HCT116 (cell line): Measurements from ENCODE around the gene RBM47. TPM values are rescaled to one million over a fixed set of nuclear protein-coding genes. Genes with fewer than 3 reads are reported as not detected.

Source experiments
- ATAC-seq: fragments of 200-7000 bp; cut with Tn5 transposase; 2 replicates; pipeline ENCODE4 v1.9.1; 2020; ENCODE audit warnings: mild to moderate bottlenecking, moderate library complexity
- BruUV-seq: library from RNA; stranded (reverse); fragments of 400-500 nt; replicated peaks from 2 replicates; lab custom pipeline; 2021; lab: Mats Ljungman, UMichigan
- CTCF ChIA-PET: fragments of 300-600 bp; sonication (Branson Sonifier 250); formaldehyde crosslinking; loops from one replicate; lab custom pipeline; 2021; ENCODE audit warnings: antibody characterized with exemption; lab: Charles Lee
- POLR2A ChIA-PET: fragments of 300-600, 350-600 bp; sonication (Branson Sonifier 250); formaldehyde crosslinking; loops from one replicate; lab custom pipeline; 2021; ENCODE audit warnings: antibody characterized with exemption; lab: Charles Lee
- RAD21 ChIA-PET, 2 experiments: fragments of 300-600 bp; sonication (Branson Sonifier 250); formaldehyde crosslinking; loops; one replicate each; lab custom pipeline; 2023; ENCODE audit warnings: low total read pairs in 2 of 2; ENCODE audit not compliant: uncharacterized antibody in 2 of 2, unreplicated experiment in 2 of 2, low non-redundant PET in 1 of 2; lab: Charles Lee
- DNase-seq: peaks from one replicate; pipeline ENCODE4 v3.0.0-alpha.2; 2010; ENCODE audit warnings: low read depth, low spot score
- H2AFZ ChIP-seq: fragments of 200-600 bp; shearing (Covaris generic), sonication (generic); 2 replicates; pipeline ENCODE4 v1.6.1; 2017; ENCODE audit warnings: low read depth, mixed run types, mixed read lengths, antibody characterized with exemption, low read length; ENCODE audit not compliant: poor library complexity, severe bottlenecking
- H3K27ac ChIP-seq: 2 replicates; pipeline ENCODE4 v1.5.1; 2012; ENCODE audit warnings: low read depth, low read length
- H3K27me3 ChIP-seq: fragments of 200-600 bp; sonication (generic); 2 replicates; pipeline ENCODE4 v1.6.1; 2016; ENCODE audit warnings: mixed run types, low read length, mixed read lengths; ENCODE audit not compliant: insufficient read depth
- H3K36me3 ChIP-seq, 2 experiments: fragments of 200-500 bp in 1 of 2; fragments of 200-600 bp in 1 of 2; sonication (Bioruptor generic) in 1 of 2; sonication (generic) in 1 of 2; 2 replicates each; pipeline versions ENCODE4 v1.5.1 to v1.6.1; 2014 to 2016; ENCODE audit warnings: low read length in 2 of 2, inconsistent platforms in 1 of 2, mixed read lengths in 1 of 2, mixed run types in 1 of 2; ENCODE audit not compliant: insufficient read depth in 2 of 2, control insufficient read depth in 1 of 2
- H3K4me1 ChIP-seq, 2 experiments: fragments of 200-600 bp in 1 of 2; sonication (generic) in 1 of 2; 2 replicates each; pipeline versions ENCODE4 v1.5.1 to v1.6.1; 2012 to 2017; ENCODE audit warnings: low read length in 2 of 2, inconsistent platforms in 1 of 2, mild to moderate bottlenecking in 1 of 2, mixed read lengths in 1 of 2, mixed run types in 1 of 2, moderate library complexity in 1 of 2; ENCODE audit not compliant: insufficient read depth in 2 of 2, control insufficient read depth in 1 of 2
- H3K4me2 ChIP-seq: fragments of 200-600 bp; sonication (generic); 2 replicates; pipeline ENCODE4 v1.6.1; 2017; ENCODE audit warnings: mixed run types, low read length, mixed read lengths
- H3K4me3 ChIP-seq, 2 experiments: fragments of 200-600 bp in 1 of 2; sonication (generic) in 1 of 2; replicated peaks in 1 of 2; 2 replicates each; pipeline ENCODE4 v1.5.1; 2011 to 2016; ENCODE audit warnings: low read length in 2 of 2, control low read depth in 1 of 2, low read depth in 1 of 2, mild to moderate bottlenecking in 1 of 2, mixed read lengths in 1 of 2, mixed run types in 1 of 2
- H3K79me2 ChIP-seq: fragments of 200-600 bp; sonication (generic); 2 replicates; pipeline ENCODE4 v1.6.1; 2017; ENCODE audit warnings: mild to moderate bottlenecking, mixed run types, low read length, moderate library complexity, mixed read lengths; ENCODE audit not compliant: insufficient read depth
- H3K9ac ChIP-seq: fragments of 200-600 bp; sonication (generic); 2 replicates; pipeline ENCODE4 v1.6.1; 2016; ENCODE audit warnings: low read length, mixed read lengths
- H3K9me2 ChIP-seq: fragments of 200-600 bp; sonication (generic), shearing (Covaris generic); 2 replicates; pipeline ENCODE4 v1.6.1; 2017; ENCODE audit warnings: mixed run types, mild to moderate bottlenecking, moderate library complexity; ENCODE audit not compliant: insufficient read depth
- H3K9me3 ChIP-seq, 2 experiments: fragments of 200-500 bp in 1 of 2; fragments of 200-600 bp in 1 of 2; sonication (Bioruptor generic) in 1 of 2; sonication (generic) in 1 of 2; 2 replicates each; pipeline ENCODE4 v1.6.1; 2014 to 2017; ENCODE audit warnings: low read length in 2 of 2, mixed read lengths in 2 of 2, inconsistent platforms in 1 of 2, low read depth in 1 of 2, mild to moderate bottlenecking in 1 of 2, mixed run types in 1 of 2, moderate library complexity in 1 of 2; ENCODE audit not compliant: control insufficient read depth in 1 of 2, insufficient read depth in 1 of 2
- H4K20me1 ChIP-seq: fragments of 200-600 bp; sonication (generic), shearing (Covaris generic); 2 replicates; pipeline ENCODE4 v1.6.1; 2017; ENCODE audit warnings: mixed run types, mild to moderate bottlenecking, moderate library complexity; ENCODE audit not compliant: insufficient read depth
- ATF3 ChIP-seq: IDR thresholded peaks from 2 replicates; pipeline ENCODE4 v1.6.1; 2012
- CBX3 ChIP-seq: IDR thresholded peaks from 2 replicates; pipeline ENCODE4 v1.6.1; 2012; ENCODE audit warnings: low read depth
- CEBPB ChIP-seq: IDR thresholded peaks from 2 replicates; pipeline ENCODE4 v1.6.1; 2012; ENCODE audit warnings: low read depth
- CTCF ChIP-seq, 3 experiments: fragments of 200-600 bp in 1 of 3; sonication (generic) in 1 of 3; IDR thresholded peaks in 2 of 3; conservative IDR thresholded peaks in 1 of 3; 2 replicates each; pipeline ENCODE4 v1.5.1; 2012 to 2017; ENCODE audit warnings: low read depth in 2 of 3, low read length in 2 of 3, antibody characterized with exemption in 1 of 3, borderline replicate concordance in 1 of 3, control low read depth in 1 of 3, mild to moderate bottlenecking in 1 of 3, mixed read lengths in 1 of 3, mixed run types in 1 of 3, moderate library complexity in 1 of 3; ENCODE audit not compliant: insufficient read depth in 1 of 3
- ELF1 ChIP-seq: IDR thresholded peaks from 2 replicates; pipeline ENCODE4 v1.6.1; 2012; ENCODE audit warnings: low read depth, borderline replicate concordance
- EZH2phosphoT487 ChIP-seq: fragments of 200-600 bp; IDR thresholded peaks from 2 replicates; pipeline ENCODE4 v1.6.1; 2018; ENCODE audit warnings: antibody characterized with exemption, borderline replicate concordance
- JUND ChIP-seq: IDR thresholded peaks from 2 replicates; pipeline ENCODE4 v1.6.1; 2012
- POLR2A ChIP-seq: IDR thresholded peaks from 2 replicates; pipeline ENCODE4 v1.7.0; 2011; ENCODE audit warnings: borderline replicate concordance; ENCODE audit not compliant: insufficient read depth, insufficient read length; ENCODE audit errors: extremely low read depth
- POLR2AphosphoS5 ChIP-seq: IDR thresholded peaks from 2 replicates; pipeline ENCODE4 v1.6.1; 2011; ENCODE audit warnings: mild to moderate bottlenecking, low read depth, low read length, moderate library complexity
- RAD21 ChIP-seq: IDR thresholded peaks from 2 replicates; pipeline ENCODE4 v1.6.1; 2012; ENCODE audit warnings: low read depth, mild to moderate bottlenecking
- REST ChIP-seq: IDR thresholded peaks from 2 replicates; pipeline ENCODE4 v1.6.1; 2012; ENCODE audit warnings: low read depth
- SP1 ChIP-seq: IDR thresholded peaks from 2 replicates; pipeline ENCODE4 v1.6.1; 2012; ENCODE audit warnings: low read depth
- SRF ChIP-seq: IDR thresholded peaks from 2 replicates; pipeline ENCODE4 v1.6.1; 2012; ENCODE audit warnings: low read depth
- TCF7L2 ChIP-seq: IDR thresholded peaks from 2 replicates; pipeline ENCODE4 v1.7.0; 2011; ENCODE audit warnings: borderline replicate concordance, inconsistent platforms; ENCODE audit not compliant: insufficient read depth, insufficient read length; ENCODE audit errors: extremely low read depth
- YY1 ChIP-seq: IDR thresholded peaks from 2 replicates; pipeline ENCODE4 v1.6.1; 2011; ENCODE audit warnings: low read length, low read depth, moderate library complexity, mild to moderate bottlenecking; ENCODE audit not compliant: insufficient replicate concordance; ENCODE audit errors: extremely low read depth
- ZFX ChIP-seq: fragments of 450-650 bp; IDR thresholded peaks from 2 replicates; pipeline ENCODE4 v1.6.1; 2017
- ZNF274 ChIP-seq: fragments of 200-500 bp; sonication (Bioruptor generic); IDR thresholded peaks from 2 replicates; pipeline ENCODE4 v1.6.1; 2014; ENCODE audit warnings: mild to moderate bottlenecking, low read depth, low read length, inconsistent platforms
- intact Hi-C: fragments of 100-400 bp; cut with micrococcal nuclease; formaldehyde crosslinking; loops from 2 replicates; pipeline ENCODE4 v1.10.0; 2022
- total RNA-seq: library from RNA; stranded (reverse); gene quantifications from one replicate; pipeline ENCODE4 v1.2.1, GENCODE V29; 2021; ENCODE audit not compliant: unreplicated experiment

The RBM47 gene
- total RNA-seq, 1 experiment from 2014 or later, result 22.2 TPM

GRCh38 chr4:40672528-40673522, 43.2 kb upstream of the RBM47 start:
- Histone ChIP-seq H3K27ac (peak overlapping the region; percentile 54), H4K20me1 (no peaks in the 10 kb centered on the region)
- CTCF ChIA-PET, result no interaction called here
- TF ChIP-seq TCF7L2 (no peak), ELF1 (no peak), ZNF274 (no peak), CTCF (IDR thresholded peaks at IDR 0.05 in 2 of 3, conservative IDR thresholded peaks at IDR 0.05 in 1 of 3; ENCODE audit: borderline replicate concordance in 1 of 3, insufficient read depth in 1 of 3, low read depth in 2 of 3, low read length in 2 of 3) (no peak), EZH2phosphoT487 (no peak), SRF (0 out of 2 replicates have a peak, but pooled peaks have one; percentile 27), JUND (peak; percentile 76), RAD21 (no peak), SP1 (peak; percentile 72), ZFX (peak; percentile 58), REST (no peak), POLR2A (no peak), YY1 (no peak), CEBPB (no peak; the same call in 1 of the 2 replicates), CBX3 (peak; percentile 70; the same call in 1 of the 2 replicates), ATF3 (no peak), POLR2AphosphoS5 (peak; percentile 29; the same call in 1 of the 2 replicates)

More at GRCh38 chr4:40672528-40673522, 43.2 kb upstream of the RBM47 start:
- no peaks in the 10 kb centered on the region for H3K79me2 ChIP-seq
- no peaks in the 10 kb centered on the region for H3K27me3 ChIP-seq
- peak; percentile 78 for DNase-seq
- H3K9ac ChIP-seq, result peak overlapping the region; percentile 47
- POLR2A ChIA-PET, result interaction anchor here (1.0 to 1.5 kb wide), 3 partner anchors 11 to 45 kb away, joined by 3 to 4 read pairs (median 3); no protein-coding TSS in a partner anchor
- no peaks in the 10 kb centered on the region for H3K9me3 ChIP-seq
- peaks cover 12 to 25% of the 10 kb centered on the region in 2 experiments; a peak in 3 of 4 replicates for H3K4me1 ChIP-seq
- H3K4me2 ChIP-seq, result peak overlapping the region; percentile 67
- peak; percentile 88 for ATAC-seq
- RAD21 ChIA-PET, result interaction anchor here in 1 of 2 experiments (0.6 to 0.7 kb wide), 2 partner anchors 104 to 155 kb away, joined by 4 to 9 read pairs; no protein-coding TSS in a partner anchor
- no peaks in the 10 kb centered on the region for H3K36me3 ChIP-seq
- intact Hi-C loops, result no loop called here
- BruUV-seq, result TSS peak; percentile 91
- no peaks in the 10 kb centered on the region for H3K9me2 ChIP-seq
- peak overlapping the region; percentile 94 for H2AFZ ChIP-seq
- H3K4me3 ChIP-seq, result 0 out of 4 replicates have a peak overlapping the region, but pooled peaks of 1 of the 2 experiments have one; percentile 17
